Subcutaneous adipose tissue (tissue), 4 donors: ENCODE measurements around the gene SNTA1. TPM values are rescaled to one million over a fixed set of nuclear protein-coding genes. Genes with fewer than 3 reads are reported as not detected.

Source experiments
- total RNA-seq, 4 donors: library from RNA; depleted of rRNA; stranded (reverse); fragments of >200 nt; gene quantifications; one replicate each; pipeline ENCODE4 v1.1.0, GENCODE V29; 2016
- TF ChIP-seq, protein P1 (sequence below): fragments of 450-650 bp; IDR thresholded peaks from one replicate; pipeline ENCODE4 v1.5.1; 2016; ENCODE audit warnings: low read depth, mild to moderate bottlenecking, control low read depth, antibody characterized with exemption, moderate library complexity

SNTA1 gene
- total RNA-seq, 4 donors from 2014 or later, result 28.6 to 144 (median 56.5) TPM

DNA sequence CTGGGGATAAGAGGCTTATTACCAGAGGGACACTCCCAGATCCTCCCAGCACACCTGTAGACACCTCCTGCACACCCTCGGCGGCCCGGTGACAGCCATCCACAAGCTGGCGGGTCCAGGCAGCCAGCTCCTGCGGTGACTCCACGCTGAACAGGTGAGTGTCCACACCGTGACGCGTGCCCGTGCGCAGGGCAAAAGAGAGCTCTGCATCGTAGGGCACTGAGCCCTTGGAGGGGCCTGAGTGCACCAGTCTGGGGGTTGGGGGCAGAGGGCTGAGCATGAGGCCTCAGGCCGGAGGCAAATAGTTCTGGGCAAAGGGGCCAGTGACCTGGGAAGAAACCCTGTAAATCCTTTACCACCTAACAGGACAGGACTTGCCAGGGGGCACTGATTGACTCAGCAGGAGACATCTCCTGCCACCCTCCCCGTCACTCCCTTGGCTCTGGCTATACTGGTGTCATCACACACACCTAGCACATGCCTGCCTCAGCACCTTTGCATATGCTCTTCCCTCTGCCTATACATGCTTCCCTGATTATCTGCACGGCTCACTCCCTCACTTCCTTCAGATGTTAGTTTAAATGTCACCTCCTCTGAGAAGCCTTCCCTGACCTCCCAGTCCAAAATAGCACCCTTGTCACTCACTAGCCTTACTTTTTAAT lies 33.4 kb downstream of the SNTA1 start:
- TF ChIP-seq, protein P1, sequence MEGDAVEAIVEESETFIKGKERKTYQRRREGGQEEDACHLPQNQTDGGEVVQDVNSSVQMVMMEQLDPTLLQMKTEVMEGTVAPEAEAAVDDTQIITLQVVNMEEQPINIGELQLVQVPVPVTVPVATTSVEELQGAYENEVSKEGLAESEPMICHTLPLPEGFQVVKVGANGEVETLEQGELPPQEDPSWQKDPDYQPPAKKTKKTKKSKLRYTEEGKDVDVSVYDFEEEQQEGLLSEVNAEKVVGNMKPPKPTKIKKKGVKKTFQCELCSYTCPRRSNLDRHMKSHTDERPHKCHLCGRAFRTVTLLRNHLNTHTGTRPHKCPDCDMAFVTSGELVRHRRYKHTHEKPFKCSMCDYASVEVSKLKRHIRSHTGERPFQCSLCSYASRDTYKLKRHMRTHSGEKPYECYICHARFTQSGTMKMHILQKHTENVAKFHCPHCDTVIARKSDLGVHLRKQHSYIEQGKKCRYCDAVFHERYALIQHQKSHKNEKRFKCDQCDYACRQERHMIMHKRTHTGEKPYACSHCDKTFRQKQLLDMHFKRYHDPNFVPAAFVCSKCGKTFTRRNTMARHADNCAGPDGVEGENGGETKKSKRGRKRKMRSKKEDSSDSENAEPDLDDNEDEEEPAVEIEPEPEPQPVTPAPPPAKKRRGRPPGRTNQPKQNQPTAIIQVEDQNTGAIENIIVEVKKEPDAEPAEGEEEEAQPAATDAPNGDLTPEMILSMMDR, result no peak

DNA sequence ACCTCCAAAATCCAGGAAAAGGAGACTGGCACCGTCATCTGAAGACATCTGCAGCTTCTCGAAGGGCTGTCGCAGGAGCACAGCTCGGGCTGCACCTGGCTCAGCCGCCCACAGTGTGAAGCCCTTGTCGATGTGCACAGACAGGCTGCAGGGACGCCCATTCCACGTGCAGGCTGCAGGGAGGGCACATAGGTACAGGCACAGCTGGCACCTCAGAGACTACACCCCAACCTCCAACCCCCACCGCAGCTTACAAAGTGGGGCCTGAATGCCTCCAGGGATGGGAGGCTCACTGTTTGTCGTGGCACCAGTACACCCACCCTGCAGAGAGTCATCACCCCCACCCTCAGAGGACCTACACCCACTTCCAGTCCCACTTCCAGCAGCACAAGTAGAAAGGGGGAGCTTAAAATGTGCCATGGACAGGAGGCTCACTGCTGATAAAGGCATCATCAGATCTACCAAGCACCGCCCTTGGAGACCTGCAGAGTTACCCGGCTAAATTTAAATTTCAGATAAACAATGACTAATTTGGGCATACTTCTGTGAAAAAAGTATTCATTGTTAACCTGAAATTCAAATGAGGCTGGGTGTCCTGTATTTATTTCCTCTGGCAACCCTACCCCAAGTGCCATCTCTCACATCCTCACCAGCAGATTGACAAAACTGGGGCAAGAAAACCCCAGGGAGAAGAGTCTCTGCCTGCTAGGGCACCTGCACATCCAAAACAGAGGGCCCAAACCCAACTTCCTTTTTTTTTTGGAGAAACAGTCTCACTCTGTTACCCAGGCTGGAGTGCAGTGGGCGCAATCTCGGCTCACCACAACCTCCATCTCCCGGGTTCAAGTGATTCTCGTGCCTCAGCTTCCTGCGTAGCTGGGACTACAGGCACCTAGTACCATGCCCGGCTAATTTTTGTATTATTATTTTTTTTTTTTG lies 34.6 kb downstream of the SNTA1 start:
- TF ChIP-seq, protein P1, result no peak

DNA sequence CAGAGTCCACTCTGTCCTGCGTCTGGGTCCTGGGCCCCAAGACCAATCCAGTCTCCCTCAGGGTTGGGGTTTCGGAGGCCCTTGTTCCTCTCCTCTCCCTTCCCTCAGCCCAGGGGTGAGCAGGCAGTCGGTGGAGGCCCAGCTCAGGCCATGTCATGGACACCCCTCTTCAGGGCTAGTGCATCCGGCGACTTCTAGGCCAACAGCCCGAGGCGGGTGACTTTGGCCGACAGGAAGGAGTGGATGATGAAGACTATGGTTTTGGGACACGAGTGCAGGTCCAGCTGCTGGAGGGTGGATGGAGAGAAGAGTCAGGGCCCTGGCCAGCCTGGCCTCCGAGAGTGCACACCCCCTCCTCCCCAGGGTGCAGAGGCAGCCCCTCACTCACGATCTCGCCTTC lies 35.2 kb downstream of the SNTA1 start:
- TF ChIP-seq, protein P1, result no peak

DNA sequence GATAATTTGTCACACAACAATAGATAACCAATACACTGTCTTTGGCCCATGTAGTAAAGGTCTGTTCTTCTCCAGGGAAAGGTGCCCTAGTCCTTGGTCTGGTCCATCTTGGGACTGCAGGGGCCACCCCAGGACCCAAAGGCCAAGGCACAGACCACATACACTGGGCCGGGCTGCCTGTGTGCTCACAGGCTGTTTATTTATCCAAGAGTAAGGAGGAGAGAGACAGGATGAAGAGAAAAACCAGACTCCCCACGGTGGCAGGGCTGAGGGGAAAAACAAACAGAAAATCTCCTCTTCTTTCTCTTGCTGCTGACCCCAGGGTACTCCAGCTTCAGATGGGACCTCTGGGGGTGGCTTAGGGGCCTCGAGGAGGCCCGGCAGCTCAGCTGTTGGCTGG lies 35.8 kb downstream of the SNTA1 start:
- TF ChIP-seq, protein P1, result no peak

DNA sequence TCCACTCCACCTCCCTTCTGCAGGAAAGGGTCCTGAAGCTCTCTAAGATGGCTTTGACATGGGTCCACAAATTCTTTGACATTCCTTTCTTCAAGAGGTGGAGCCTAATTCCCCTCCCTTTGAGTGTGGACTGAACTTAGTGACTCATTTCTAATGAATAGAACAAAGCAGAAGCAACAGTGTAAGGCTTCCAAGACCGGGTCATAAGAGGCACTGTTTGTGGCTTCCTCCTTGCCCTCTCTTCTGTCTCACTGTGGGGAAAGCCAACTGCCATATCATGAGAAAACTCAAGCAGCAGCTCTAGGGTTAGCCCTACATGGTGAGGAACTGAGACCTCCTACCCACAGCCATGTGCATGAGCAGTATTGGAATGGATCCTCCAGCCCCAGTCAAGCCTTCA lies 36.3 kb downstream of the SNTA1 start:
- TF ChIP-seq, protein P1, result no peak

DNA sequence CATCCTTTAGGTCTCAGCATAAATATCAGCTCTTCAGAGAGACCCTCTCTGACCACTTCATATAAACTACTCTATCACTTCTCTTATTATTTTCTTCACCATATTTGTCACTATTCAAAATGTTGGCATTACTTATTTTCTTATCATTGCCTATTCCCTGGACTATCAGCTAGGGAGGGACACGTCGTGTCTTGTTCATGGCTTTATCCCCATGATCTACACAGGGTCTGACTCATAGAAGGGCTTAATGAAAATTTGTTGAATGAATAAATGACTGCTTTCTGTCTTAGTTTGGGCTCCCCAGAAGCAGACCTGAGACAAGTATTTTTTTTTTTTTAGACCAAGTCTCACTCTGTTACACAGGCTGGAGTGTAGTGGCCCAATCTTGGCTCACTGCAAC lies 39.3 kb downstream of the SNTA1 start:
- TF ChIP-seq, protein P1, result no peak

DNA sequence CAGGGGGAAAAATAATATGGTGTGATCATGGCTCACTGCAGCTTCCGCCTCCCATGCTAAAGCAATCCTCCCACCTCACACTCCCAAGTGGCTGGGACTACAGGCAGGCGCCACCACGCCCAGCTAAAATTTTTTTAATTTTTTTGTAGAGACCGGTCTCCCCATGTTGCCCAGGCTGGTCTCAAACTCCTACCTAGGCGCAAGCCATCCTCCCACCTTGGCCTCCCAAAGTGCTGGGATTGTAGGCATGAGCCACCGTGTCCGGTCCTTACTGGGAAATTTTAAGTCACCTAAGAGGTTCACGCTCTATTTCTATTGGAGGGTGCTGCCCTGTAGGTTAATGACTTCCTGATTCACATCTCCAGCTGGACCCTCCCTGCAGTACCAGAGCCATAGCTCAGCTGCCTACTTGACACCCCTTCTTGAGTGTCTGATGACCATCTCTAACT lies 41.6 kb downstream of the SNTA1 start:
- TF ChIP-seq, protein P1, result no peak
